HEK293T (cell line): ENCODE results near the gene ELL2.

Source experiments
- FOXA1 ChIP-seq: fragments of 450-650 bp; IDR thresholded peaks from 2 replicates; pipeline ENCODE4 v1.6.1; 2016; ENCODE audit warnings: mild to moderate bottlenecking
- ZNF384 ChIP-seq: fragments of 450-650 bp; IDR thresholded peaks from 2 replicates; pipeline ENCODE4 v1.6.1; 2016

- TF ChIP-seq FOXA1 (no peak), ZNF384 (no peak)
These were observed 95.1 kb downstream of the ELL2 start for GRCh38 chr5:95866435-95867040.
